Gastrocnemius medialis (tissue), 4 donors: ENCODE measurements around the gene ZNF883.

ENCODE experiments used
- CTCF ChIP-seq, 5 experiments: fragments of 450-650 bp in 3 of 5; fragments of 200-600 bp in 2 of 5; sonication (generic) in 2 of 5; IDR thresholded peaks in 4 of 5; conservative IDR thresholded peaks in 1 of 5; 1 replicate in 4 of 5; 2 replicates in 1 of 5; pipeline ENCODE4 v1.5.1; 2016 to 2019; ENCODE audit warnings: antibody characterized with exemption in 5 of 5, mild to moderate bottlenecking in 3 of 5, moderate library complexity in 3 of 5
- POLR2A ChIP-seq, 2 donors: fragments of 450-650 bp; IDR thresholded peaks; one replicate each; pipeline ENCODE4 v1.6.1; 2017; ENCODE audit warnings: antibody characterized with exemption in 2 of 2, mild to moderate bottlenecking in 2 of 2, moderate library complexity in 2 of 2

GRCh38 chr9:113005777-113006176 lies 6.2 kb downstream of the ZNF883 start:
- TF ChIP-seq CTCF (IDR thresholded peaks at IDR 0.05 in 4 of 5, conservative IDR thresholded peaks at IDR 0.05 in 1 of 5) = no peak
- no peak for TF ChIP-seq POLR2A (IDR thresholded peaks at IDR 0.05)
